NCI-H2171 treated with DMSO at 0.1 percent for 48 hours (cell line): ENCODE results near the gene PPCS.
"Not testable (repeated sequence)": the region's sequence is repeated elsewhere in the genome, so short reads cannot be mapped to it uniquely, and the experiment has no call there.

Experiments
- DNase-seq: peaks from one replicate; lab custom pipeline; 2025; lab: John Stamatoyannopoulos, UW

Gene PPCS

DNA sequence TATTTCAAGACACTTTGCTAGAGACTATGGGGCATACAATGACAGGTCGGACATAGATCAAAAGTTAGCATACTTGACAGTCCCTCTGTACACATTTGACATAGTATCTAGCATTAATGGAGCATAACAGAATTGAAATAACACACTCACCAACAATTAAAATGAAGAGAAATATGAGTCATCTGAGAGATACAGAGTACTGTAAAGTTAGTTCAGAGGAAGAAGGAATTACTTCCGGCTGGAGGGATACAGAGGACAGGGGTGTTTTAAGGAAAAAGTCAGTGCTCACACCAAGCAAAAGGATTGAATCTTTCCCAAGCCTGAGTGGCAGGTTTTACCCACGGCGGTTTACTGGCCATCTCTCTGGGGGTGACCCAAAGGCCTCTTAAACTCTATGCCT, 3.0 kb upstream of the PPCS start:
- DNase-seq: no peak

DNA sequence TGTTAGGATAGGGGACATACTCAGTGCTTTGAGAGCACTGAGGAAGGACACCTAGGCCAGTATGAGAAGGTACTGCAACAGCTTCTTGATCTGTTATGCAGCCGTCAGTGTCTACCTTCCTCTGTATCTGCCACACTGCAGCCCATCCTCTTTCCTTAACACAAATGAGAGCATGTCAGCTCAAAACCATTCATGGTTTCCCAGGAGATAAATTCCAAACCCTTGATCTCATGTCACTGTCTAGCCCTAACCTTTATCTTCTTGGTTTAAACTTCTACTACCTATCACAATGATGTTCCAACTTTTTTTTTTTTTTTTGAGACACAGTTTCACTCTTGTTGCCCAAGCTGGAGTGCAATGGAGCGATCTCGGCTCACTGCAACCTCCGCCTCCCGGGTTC, 1.9 kb upstream of the PPCS start:
- DNase-seq: no peak

DNA sequence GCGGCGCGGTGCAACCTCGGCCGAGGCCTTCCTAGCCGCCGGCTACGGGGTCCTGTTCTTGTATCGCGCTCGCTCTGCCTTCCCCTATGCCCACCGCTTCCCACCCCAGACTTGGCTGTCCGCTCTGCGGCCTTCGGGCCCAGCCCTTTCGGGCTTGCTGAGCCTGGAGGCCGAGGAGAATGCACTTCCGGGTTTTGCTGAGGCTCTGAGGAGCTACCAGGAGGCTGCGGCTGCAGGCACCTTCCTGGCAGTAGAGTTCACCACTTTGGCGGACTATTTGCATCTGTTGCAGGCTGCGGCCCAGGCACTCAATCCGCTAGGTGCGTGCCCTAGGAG, 379 bp downstream of the PPCS start:
- peak; percentile 70 for DNase-seq

DNA sequence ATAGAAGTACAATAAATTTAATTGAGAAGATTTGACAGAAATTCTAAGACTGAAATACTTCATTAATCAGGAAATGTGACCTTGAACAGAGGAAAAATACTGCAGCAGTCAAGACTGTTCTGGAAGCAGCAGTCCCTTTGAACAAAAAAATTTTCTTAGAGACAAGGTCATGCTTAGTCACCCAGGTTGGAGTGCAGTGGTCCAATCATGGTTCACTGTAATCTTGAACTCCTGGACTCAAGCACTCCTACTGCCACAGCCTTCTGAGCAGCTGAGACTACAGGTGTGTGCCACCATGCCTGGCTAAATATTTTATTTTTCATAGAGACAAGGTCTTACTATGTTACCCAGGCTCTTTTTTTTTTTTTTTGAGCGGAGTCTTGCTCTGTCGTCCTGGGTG, 4.9 kb downstream of the PPCS start:
- DNase-seq: no peak

DNA sequence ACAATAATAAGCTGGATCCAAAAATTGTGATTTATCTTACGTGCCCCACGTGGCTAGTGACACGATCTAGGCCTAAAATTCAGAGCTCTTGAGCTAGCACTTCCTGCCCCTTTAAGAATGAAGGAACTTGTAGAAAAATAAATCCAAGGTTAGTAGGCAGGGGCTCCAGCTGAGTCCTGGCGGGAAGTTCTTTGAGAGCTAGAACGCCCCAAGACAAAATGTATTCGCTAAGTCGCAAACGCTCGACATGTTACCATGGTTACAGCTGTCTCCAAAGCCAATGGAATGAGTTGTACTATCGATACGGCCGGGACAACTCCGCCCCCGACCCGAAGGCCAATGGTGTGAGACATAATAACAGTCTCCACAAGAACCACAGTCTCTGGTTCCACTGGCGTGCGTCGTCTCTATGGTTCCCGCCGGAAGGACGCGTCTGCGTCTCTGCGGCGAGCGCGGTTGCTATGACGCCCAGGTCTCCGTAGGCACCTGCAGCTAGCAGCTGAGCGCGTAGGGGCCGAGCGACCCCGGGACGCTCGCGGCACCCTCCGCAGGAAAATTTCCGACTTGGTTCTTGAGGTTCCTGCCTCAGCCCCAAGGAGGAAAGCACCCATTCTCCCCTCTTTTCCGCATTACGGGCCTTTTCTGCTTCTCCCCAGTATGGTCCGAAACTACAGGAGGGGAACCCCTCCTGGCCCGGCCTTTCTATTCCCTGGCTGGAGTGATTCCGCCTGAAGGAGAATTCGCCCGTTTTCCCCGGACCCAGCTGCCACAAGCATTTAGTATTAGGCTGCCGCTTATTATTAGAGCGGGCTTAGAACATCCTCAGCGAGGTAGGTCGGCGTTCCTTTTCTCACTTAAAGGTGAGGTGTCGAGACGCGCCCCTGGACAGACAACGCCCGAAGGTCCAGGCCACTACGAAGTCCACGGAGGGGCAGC, 6.8 kb downstream of the PPCS start, which contains the start of gene CCDC30:
CCDC30 (plus strand) TSS at position 459 of the 936 bp plus-strand sequence. CDS start 17,266 bp downstream, outside the sequence.
- DNase-seq: peak; percentile 98

DNA sequence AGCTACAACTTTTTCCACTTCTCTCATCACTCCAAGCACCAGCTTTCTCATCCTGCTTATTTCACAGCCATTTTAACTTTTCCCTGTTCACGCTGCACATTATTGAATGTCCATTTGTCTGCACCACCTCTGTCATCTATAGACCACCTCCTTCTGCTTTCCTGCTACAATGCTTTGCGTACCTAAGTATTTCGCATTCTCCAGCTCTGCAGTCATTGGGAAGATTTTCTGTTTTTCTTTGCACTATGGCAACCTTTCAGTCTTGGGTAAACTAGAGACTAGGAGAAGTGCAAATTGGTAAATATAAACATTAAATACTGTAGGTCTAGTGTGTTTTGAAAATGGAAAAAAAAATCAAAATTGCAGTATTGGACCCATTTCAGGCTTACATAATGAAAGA, 7.6 kb downstream of the PPCS start:
- DNase-seq: no peak

DNA sequence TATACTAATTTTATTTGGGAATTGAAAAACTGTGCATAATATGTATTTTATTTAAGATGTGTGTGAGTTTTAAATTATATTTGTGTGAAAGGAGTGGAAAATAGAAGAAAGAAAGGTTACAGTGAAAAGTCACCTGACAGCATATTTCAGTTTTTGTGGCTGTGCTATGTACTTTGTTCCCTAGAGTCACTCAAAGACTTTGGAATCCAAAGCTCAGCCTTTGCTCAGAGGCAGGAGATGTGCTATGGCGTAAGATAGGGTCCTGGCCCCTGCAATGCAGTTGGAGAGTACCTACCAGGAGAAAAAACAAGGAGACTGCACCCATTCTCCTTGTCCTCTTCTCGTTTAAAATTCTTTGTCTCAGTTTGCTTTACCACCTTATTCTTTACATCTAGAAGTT, 9.7 kb downstream of the PPCS start:
- DNase-seq: no peak

DNA sequence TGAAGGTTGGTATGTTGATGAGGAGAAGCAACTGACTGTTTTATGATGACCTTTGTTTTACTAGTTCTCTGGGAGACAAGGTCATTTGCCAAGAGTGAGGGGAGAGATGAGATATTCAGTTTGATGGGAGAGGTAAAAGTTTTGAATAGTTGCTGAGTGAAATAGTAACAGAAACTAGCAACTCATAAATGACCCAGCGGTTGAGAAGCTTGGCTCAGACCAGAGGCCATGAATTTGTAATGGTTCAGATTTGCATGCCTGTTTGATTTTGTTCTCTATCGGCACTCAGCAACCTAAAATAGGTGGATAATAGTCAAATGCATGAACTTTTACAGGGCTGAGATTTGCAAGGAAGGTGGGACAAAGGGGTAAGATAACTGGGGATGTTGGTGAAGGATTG, 13.4 kb downstream of the PPCS start:
- DNase-seq: no peak

DNA sequence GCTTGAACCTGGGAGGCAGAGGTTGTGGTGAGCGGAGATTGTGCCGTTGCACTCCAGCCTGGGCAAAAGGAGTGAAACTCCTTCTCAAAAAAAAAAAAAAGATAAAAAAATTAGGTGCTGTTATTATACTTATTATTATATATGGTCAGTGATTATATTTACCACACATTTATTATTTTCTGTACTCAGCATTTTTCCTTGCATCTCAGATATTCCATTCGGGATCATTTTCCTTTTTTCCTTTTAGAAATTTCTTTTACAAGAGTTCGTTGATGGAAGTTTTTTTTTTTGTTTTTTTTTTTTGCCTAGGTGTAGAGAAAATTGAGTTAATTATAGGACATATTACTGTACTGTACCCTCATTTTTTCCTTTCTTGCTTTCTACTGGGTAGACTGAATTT, 20.3 kb downstream of the PPCS start:
- DNase-seq: no peak

DNA sequence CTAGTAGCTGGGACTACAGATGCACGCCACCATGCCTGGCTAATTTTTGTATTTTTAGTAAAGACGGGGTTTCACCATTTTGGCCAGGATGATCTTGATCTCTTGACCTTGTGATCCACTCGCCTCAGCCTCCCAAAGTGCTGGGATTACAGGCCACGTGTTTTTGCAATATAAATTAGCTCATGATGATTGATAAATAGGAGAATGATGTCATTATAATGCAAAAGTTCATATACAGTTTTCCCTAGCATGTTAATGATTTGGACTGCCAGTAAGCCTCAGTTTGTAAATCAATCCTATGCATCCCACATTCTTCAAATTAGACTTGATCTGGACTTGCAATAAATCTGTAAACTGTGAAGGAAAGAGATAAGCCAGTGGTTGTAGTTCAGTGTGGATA, 21.0 kb downstream of the PPCS start:
- not testable (repeated sequence) for DNase-seq

DNA sequence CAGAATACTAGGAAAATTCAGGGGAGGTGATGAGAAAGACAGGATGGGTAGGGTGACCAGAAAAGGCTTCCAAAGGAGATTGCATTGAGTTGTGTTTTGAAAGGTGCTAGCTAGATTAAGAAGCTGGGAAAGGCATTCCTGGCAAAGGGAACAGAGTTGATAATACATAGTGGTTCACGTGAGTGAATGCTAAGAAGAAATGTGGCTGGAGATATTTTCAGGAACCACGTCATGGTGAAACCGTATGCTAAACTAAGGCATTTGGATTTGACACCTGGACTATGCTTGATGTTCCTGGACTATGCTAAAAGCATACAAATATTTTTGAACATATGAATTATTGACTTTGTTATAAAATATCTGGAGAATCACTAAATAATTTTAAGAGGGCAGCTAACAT, 21.4 kb downstream of the PPCS start:
- DNase-seq: no peak

DNA sequence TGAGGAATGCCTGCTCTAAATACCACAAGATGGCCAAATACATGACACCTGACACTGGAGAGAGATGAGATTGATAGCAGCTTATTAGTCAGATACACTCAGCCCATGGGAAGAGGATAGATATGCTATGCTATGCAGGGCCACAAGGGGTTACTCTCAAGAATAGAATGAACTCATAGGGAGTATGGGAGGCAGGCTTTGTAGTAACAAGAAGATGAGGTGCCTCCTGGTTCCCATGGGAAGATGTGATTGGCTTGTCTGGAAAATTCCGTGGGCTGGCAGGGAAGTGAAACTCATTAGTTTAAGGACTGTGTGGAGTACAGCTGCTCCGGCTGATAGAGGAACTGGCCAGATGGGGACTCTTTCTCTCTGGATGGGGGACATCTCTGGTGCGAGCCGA, 23.3 kb downstream of the PPCS start:
- DNase-seq: peak; percentile 96

DNA sequence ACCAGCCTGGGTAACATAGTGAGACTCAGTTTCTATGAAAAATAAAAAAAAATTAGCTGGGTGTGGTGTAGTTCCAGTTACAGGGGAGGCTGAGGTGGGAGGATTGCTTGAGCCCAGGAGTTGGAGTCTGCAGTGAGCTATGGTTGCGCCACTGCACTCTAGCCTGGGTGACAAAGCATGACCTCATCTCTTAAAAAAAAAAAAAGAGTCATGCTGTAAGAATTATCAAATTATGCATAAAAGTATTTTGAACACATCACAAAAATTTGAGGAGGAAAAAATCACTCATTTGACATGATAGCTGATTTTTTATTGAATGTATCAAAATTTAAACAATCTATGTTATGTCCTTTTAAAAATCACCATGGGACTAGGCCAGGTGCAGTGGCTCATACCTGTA, 24.6 kb downstream of the PPCS start:
- DNase-seq: no peak

DNA sequence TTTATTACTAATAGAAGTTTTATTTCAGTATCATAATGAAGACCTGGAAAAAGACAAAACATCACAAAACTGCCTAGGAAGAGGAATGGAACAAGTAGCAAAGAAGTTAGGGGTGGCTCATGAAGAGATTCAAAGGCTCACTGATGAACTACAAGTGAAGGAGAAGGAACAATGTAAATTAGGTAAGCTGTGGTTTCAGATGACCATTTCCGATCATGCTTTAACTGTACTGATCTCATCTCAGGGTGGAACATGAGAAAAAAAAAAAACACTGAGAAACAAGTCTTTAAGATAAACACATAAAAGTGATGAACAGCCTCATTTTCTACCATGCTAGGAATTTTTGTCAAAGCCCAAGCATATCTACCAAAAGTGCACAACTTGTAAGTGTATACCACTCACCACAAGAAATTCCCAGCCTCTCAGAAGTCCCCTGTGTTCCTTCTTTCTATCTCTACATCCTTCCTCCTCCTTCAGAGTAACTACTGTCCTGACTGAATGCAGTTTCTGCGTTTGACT, 26.4 kb downstream of the PPCS start:
- DNase-seq: no peak

DNA sequence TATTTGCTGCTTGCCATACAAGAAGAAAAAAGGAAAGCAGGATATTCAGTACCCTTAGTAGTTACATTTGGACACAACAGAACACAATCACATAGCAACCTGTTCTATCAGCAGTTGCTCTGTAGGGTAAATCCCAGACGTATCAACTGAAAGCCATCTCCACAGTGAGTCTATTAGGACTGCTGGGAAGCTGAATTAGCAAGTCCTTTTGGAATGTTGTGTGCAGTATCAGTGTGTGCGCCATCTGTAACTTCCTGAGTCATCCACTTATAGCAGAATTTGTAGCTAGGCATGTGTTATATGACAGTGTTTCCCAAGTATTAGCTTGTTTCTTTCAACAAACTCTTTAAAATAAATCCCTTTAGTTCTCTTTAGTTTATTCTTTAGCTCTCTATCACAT, 28.0 kb downstream of the PPCS start:
- peak; percentile 57 for DNase-seq

DNA sequence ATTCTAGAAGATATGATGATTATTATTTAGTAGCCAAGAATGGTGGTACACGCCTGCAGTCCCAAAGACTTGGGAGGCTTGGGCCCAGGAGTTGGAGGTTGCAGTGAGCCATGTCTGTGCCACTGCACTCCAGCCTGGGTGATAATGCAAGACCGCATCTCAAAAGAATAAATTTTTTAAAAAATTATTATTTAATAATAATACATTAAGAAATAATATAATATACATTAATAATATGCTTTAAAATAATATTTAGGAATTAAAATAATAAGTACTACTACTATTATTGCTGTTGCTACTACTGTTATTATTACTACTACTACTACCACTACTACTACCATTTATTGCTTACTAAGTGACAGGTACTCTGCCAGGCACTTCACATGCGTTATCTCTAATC, 33.9 kb downstream of the PPCS start:
- no peak for DNase-seq

DNA sequence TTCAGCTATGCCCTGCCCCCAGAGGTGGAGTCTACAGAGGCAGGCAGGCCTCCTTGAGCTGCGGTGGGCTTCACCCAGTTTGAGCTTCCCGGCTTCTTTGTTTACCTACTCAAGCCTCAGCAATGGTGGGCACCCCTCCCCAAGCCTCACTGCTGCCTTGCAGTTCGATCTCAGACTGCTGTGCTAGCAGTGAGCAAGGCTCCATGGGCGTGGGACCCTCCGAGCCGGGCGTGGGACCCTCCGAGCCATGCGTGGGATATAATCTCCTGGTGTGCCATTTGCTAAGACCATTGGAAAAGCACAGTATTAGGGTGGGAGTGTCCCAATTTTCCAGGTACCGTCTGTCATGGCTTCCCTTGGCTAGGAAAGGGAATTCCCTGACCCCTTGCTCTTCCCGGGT, 45.7 kb downstream of the PPCS start:
- DNase-seq: not testable (repeated sequence)

DNA sequence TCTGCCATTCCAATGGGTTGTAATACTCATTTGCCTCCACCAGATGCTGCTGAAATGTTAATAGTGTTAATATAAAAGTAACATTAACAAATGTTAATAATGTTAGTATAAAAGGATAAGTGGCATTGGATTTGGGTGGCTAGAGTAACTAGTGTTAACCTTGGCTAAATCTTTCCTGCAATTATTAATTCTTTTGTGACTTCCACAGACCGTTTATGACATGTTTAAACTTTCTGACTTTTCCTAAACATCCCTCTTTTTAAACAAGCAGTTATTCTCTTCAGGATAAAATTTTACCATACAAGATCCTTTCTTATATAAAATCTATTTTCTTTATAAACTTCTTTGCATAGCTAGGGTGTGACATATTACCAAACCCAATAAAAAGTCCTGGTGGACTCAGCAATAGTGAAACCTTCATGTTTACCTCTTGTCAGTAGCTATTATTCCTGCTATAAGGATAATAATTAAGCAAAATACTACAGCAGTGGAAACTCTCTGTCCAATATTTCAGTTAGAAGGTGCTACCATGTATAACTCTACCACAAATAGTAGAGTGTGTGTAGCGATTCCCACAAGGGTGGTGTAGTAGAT, 48.3 kb downstream of the PPCS start:
- no peak for DNase-seq

DNA sequence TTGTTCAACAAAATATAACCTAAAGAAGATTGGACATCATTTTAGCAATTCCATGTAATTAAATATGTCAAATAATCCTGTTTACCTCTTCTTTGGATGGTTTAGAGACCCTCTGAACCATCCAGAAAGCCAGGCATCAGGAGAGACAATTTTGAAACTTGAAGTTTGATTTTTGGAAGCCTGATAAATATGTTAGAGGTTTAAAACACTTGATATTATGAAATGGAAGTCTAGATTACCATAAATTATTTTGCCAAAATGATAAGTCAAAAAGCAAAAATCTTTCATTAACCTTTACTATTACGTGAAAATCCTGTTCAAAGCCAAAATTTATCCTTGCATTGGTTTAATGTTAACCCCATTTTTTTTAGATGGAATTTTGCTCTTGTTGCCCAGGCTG, 50.2 kb downstream of the PPCS start:
- no peak for DNase-seq
